ENCODE measurements around the gene PI4KA.

The PI4KA gene

DNA sequence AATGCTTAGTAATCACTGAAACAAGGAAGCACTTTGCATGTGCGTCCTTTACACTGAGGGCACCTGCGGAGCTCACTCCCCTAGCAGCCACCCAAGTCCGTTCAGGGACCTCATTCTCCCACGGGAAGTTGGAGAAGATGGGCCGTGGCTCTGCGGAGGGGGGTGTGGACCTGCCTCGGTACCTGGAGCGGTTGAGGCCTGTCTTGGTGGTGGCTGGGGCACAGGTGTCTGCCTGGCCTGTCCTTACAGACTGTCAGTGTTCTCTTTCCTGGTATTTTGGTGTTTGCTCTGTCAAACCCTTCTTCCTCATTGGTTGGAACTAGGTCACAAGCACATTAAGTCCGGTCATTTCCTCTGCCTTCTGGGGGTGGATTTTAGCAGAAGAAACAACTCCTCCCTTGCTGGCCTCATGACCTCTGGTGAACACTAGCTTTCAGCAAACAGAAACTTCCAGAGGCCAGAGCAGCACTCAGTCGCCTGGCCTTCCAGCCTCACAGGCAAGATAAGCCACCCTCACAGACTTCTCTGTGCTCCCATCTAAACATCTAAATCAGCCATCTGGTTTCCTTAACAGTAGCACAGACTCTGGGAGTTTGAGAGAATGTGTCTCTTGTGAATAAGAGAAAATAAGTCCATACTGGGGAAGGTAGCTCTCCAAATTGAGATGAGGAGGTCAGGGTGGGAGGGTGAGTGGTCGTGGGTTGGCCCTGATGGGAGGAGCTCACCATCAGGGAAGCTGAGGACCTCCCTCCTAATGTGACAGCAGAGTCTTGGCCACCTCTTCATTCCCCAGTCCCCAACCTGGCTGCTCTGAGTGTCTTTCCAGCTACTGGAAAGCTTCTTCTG is 8.8 kb upstream of the PI4KA start:
- TF ChIP-seq, protein P1, sequence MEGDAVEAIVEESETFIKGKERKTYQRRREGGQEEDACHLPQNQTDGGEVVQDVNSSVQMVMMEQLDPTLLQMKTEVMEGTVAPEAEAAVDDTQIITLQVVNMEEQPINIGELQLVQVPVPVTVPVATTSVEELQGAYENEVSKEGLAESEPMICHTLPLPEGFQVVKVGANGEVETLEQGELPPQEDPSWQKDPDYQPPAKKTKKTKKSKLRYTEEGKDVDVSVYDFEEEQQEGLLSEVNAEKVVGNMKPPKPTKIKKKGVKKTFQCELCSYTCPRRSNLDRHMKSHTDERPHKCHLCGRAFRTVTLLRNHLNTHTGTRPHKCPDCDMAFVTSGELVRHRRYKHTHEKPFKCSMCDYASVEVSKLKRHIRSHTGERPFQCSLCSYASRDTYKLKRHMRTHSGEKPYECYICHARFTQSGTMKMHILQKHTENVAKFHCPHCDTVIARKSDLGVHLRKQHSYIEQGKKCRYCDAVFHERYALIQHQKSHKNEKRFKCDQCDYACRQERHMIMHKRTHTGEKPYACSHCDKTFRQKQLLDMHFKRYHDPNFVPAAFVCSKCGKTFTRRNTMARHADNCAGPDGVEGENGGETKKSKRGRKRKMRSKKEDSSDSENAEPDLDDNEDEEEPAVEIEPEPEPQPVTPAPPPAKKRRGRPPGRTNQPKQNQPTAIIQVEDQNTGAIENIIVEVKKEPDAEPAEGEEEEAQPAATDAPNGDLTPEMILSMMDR (IDR thresholded peaks at IDR 0.05; ENCODE audit: extremely low read depth, insufficient read depth, missing control alignments): no peak
- no peak for DNase-seq (ENCODE audit: low spot score)
- in situ Hi-C loops (cut with MboI; ENCODE audit: low pct_unique_long_range_greater_than_20kb, low sequenced_read_pairs, unreplicated experiment): no loop called here

DNA sequence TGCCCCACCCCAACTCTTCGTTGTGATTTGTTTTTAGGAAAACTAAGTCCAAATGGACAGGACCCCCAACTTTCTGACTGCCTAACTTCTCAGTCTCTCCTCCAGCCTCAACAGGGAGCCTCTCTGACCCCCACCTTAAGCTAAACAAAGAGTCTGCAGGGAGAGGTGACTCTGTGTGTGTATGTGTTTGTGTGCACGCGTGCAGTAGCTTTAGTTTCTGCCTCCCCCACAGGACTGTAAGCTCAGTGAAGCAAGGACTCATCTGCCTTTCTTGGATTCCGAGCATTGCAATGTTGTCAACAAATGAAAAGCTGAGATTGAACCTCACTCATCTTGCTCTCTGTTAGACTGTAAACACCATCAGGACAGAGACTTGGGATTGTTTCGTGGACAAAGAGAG is 8.1 kb upstream of the PI4KA start:
- TF ChIP-seq, protein P1 (IDR thresholded peaks at IDR 0.05; ENCODE audit: extremely low read depth, insufficient read depth, missing control alignments): no peak
- in situ Hi-C loops (cut with MboI; ENCODE audit: low pct_unique_long_range_greater_than_20kb, low sequenced_read_pairs, unreplicated experiment): no loop called here
- no peak for DNase-seq (ENCODE audit: low spot score)

DNA sequence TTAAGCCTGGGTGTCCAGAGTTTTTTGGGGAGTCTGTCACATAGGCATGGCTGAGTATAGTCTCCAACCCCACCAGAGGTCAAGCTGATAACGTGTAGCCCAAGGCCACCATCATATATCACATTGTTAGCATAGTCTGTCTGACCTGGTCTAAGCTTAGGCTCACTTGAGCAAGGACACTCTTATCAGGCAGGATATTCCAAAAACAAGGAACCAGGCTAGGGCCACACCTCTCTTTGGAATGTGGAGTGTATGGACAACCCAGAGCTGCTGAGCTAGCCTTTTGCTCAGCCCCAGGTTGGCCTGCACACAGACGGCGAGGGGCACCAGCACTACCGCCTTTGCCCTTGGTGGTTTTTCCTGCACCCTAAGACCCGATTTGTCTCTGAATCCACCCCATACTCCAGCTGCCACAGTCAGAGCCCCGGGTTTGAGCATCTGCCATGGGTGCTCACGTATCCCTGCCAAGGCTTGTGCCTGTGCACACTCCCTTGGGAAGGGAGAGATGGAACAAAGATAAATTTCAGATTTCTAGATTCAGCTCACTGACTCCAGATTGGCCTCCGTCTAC is 7.3 kb upstream of the PI4KA start:
- in situ Hi-C loops (cut with MboI; ENCODE audit: low pct_unique_long_range_greater_than_20kb, low sequenced_read_pairs, unreplicated experiment): no loop called here
- TF ChIP-seq, protein P1 (IDR thresholded peaks at IDR 0.05; ENCODE audit: extremely low read depth, insufficient read depth, missing control alignments): no peak
- DNase-seq (ENCODE audit: low spot score): no peak

DNA sequence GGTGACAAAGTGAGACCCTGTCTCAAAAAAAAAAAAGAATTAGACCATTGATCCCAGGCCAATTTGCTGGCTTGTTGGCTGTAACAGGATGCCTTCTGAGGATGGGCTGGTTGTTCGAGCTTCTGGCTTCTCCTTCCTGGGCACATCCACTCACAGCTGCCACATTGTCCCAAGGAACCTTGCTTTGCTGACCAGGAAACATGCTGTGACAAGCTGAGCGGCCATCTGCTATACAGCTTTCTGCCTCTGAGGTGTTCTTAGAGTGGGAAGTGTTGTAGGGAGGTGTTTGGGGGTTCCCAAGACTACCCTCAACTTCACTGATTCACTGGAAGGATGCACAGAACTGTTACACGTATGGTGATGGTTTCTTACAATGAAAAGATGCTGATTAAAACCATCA is 6.7 kb upstream of the PI4KA start:
- TF ChIP-seq, protein P1 (IDR thresholded peaks at IDR 0.05; ENCODE audit: extremely low read depth, insufficient read depth, missing control alignments): no peak
- DNase-seq (ENCODE audit: low spot score): no peak
- in situ Hi-C loops (cut with MboI; ENCODE audit: low pct_unique_long_range_greater_than_20kb, low sequenced_read_pairs, unreplicated experiment): no loop called here

DNA sequence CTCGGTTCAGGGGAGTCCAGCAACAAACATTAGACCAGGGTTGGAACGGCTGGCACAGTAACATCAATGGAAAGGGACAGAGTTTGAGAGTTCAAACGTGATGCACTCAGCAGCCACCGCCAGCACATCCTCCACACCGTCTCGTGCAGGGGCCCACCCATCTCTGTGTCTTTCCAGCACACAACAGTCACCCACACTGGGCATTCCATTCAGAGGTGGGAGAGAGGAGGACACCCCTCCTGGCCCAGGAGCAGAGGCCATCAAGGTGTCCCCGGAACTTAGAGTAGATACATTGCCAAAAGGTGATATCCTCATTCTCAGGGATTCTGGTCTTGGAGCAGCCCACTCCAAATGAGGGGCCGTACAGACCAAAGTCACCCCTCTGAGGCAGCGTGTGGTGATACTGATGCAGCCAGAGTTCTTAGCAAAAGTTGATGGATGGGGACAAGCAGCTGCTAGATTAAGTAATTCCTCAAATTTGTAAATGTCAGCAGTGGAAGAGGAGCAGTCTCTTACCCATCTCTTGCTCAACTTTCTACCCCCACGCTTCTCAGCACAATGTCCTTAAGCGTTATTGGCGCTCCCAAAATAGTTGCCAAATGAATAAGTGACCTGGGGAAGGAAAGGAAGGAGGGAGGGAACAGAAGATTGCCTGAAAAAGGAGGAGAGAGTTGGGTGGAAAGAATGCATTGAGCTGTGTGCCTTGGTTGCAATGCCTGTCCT is 5.7 kb upstream of the PI4KA start:
- no peak for DNase-seq (ENCODE audit: low spot score)
- TF ChIP-seq, protein P1 (IDR thresholded peaks at IDR 0.05; ENCODE audit: extremely low read depth, insufficient read depth, missing control alignments): no peak
- in situ Hi-C loops (cut with MboI; ENCODE audit: low pct_unique_long_range_greater_than_20kb, low sequenced_read_pairs, unreplicated experiment): no loop called here

DNA sequence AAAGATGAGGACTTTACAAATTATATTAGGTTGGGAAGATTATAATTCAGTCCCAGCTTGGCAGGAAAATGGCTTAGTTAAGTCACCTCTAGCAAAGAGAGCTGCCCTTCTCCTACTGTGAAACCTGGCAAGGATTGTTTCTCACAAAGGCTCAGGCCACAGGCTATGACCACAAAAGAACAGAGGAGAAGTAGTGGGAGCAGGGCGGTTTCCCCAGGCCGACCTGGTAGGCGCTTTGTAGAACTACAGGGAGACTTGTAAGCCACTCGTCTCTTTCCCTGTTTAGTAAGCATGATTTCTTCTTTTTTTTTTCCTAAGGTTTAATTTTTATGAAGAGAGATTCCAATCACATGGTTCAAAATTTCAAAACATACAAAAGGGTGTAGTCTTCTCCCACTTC is 4.8 kb upstream of the PI4KA start:
- in situ Hi-C loops (cut with MboI; ENCODE audit: low pct_unique_long_range_greater_than_20kb, low sequenced_read_pairs, unreplicated experiment): no loop called here
- TF ChIP-seq, protein P1 (IDR thresholded peaks at IDR 0.05; ENCODE audit: extremely low read depth, insufficient read depth, missing control alignments): no peak
- DNase-seq (ENCODE audit: low spot score): no peak

All from GM13977 (cell line).